Measurements from ENCODE around the gene TDO2.
A peak's percentile ranks its signal among the peaks of the same experiment; 100 is the strongest.
"Not testable (repeated sequence)": the region's sequence is repeated elsewhere in the genome, so short reads cannot be mapped to it uniquely, and the experiment has no call there.

The TDO2 gene

DNA sequence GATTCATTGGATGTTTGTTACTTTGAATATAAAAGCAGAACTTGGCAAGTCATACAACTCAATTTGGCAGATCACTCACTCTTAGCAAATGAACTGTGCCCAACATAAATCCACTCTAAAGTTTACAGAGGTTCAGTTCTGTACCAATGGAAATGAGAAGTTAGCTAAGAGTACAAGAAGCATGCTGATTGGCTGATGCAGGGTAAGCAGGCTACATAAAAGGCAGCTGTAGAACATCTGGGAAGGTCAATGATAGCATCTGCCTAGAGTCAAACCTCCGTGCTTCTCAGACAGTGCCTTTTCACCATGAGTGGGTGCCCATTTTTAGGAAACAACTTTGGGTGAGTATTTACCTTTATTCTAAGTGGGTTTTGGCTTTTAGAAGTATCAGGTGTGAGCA, at the start of gene TDO2:
TSS of gene TDO2 (plus strand) at position 244 of the 400 bp plus-strand sequence. CDS start at position 307, 63 bp downstream.
- no peak for DNase-seq

DNA sequence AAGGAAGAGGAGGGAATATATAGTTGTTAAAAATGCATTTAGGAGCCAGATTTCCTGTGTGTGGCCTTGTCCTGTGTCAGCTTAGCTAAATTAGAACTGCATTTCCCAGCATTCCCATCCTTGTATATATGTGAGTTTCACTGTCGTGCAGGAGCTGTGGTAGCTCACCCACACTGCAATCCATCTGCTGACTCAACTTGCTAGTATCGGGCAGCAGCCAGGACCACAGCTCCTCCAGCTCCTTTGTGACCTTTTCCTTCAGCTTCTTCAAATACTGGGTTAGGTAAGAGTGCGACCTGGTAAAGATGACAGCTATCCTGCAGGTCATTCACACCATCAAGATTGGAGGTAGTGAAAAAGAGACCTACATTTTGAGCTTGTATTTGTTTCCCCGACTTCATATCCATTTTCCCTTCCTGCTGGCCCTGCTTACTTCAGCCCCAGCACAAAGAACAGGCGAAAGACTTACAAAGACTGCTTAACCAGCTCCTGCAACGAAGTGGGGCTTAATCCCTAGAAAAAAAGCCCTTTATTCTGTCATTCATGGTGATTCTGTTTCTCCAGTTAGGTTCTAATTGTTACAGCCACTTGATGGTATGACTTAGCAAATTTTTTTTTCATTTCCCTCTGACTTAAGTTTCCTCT, 48.8 kb upstream of the TDO2 start:
- in situ Hi-C loops (cut with MboI; ENCODE audit: low pct_unique_long_range_greater_than_20kb, low sequenced_read_pairs), result no loop called here
- DNase-seq, result no peak

More for the DNA sequence above, at the start of gene TDO2:
- in situ Hi-C loops (cut with MboI; ENCODE audit: low pct_unique_long_range_greater_than_20kb, low sequenced_read_pairs), result no loop called here

DNA sequence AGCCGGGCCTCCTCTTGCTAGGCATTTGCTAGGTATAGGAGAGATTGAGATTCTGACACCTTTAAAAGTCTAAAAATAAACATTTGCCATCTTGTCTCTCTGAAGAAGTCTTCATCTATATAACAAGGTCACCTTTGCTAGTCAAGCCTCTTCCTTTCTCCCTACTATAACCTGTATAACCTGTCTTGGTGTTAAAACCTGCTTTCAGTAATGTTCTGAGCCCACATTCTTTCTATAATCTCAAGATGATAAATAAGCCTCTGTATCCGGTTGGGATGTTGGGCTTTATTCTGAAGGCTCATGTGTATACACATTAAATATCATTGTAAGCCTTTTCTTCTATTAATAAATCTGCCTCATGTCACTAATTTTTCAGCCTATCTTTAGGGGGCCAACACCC, 47.6 kb upstream of the TDO2 start:
- DNase-seq, result no peak
- in situ Hi-C loops (cut with MboI; ENCODE audit: low pct_unique_long_range_greater_than_20kb, low sequenced_read_pairs), result no loop called here

DNA sequence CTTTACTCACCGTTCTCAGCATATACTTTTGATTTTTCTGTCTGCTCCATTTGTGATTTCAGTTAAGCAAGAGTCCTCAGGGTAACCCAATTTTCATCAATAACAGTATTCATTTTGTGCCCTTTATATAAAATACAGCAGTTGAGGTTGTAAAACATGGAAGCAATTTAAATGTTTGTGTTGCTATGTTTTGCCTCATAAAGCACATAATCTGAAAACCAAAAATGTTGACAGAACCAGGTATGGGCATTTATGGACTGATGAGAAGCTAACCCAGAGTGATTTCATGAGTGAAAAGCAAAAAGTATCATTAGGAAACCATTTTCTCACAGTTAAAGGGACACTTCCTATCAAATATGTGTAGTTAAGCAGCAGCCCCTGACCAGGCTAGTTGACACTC, 37.3 kb upstream of the TDO2 start, which contains the start of gene ASIC5:
TSS of gene ASIC5 (minus strand) at position 101 of the 400 bp plus-strand sequence. CDS start at position 50, 51 bp downstream.
- in situ Hi-C loops (cut with MboI; ENCODE audit: low pct_unique_long_range_greater_than_20kb, low sequenced_read_pairs), result no loop called here
- no peak for DNase-seq

DNA sequence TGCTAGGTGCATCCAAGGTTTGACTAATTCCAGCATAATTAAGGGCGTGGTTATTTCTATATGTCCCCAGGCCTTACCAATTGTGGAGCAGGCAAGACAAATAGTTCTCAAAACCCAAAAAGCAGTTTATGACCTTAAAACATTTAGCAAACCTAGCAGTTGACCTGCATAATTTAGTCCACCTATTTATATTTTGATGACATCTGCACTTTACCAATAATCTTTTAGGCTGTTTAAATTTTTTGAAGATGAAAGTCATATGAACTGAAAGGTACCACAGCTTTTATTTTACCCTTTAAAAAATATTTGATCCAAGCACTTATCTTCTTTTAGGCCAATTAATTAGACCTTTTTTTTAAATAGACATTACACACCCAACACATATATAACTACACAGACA, 27.6 kb upstream of the TDO2 start:
- DNase-seq, result no peak
- in situ Hi-C loops (cut with MboI; ENCODE audit: low pct_unique_long_range_greater_than_20kb, low sequenced_read_pairs), result no loop called here

DNA sequence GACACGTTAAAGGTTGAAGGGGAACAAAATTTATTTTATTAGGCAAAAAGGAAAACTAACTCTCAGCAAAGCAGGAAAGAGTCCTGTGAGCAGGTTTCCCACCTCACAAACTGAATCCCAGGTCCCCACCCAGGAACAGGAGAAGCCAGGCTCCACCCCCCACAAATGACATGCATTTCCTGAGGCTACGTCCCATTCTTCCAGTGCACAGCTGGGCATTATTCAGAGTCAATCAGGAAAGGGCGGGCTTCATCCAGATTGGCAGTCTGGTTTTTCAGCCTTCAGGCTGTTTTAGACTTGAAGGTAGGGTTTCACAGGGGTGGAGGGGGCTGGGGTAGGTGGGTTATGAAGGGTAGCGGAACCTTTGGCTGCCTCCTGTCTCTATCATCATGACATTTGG, 25.5 kb upstream of the TDO2 start:
- DNase-seq, result no peak
- in situ Hi-C loops (cut with MboI; ENCODE audit: low pct_unique_long_range_greater_than_20kb, low sequenced_read_pairs), result no loop called here

DNA sequence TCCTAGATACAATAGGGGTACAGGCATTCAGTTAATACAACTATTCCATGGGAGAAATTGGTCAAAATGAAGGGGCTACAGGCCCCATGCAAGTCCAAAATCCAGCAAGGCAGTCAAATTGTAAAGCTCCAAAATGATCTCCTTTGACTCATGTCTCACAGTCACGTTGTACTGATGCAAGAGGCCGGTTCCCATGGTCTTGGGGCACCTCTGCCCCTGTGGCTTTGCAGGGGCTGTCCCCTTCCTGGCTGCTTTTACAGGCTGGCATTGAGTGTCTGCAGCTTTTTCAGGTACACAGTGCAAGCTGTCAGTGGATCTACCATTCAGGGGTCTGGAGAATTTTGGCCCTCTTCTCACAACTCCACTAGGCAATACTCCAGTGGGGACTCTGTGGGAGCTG, 24.9 kb upstream of the TDO2 start:
- DNase-seq, result no peak
- in situ Hi-C loops (cut with MboI; ENCODE audit: low pct_unique_long_range_greater_than_20kb, low sequenced_read_pairs), result no loop called here

DNA sequence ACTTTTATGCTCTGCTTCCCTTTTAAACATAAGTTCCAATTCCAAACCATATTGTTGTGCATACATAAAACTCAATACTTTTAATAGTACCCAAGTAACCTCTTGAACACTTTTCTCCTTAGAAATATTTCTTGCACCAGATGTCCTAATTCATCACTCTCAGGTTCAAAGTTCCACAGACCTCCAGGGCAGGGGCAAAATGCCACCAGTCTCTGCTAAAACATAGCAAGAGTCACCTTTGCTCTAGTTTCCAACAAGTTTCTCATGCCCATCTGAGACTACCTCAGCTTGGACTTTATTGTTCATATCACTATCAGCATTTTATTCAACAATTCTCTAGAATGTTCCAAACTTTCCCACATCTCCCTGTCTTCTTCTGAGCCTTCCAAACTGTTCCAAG, 23.7 kb upstream of the TDO2 start:
- DNase-seq, result no peak
- in situ Hi-C loops (cut with MboI; ENCODE audit: low pct_unique_long_range_greater_than_20kb, low sequenced_read_pairs), result no loop called here

DNA sequence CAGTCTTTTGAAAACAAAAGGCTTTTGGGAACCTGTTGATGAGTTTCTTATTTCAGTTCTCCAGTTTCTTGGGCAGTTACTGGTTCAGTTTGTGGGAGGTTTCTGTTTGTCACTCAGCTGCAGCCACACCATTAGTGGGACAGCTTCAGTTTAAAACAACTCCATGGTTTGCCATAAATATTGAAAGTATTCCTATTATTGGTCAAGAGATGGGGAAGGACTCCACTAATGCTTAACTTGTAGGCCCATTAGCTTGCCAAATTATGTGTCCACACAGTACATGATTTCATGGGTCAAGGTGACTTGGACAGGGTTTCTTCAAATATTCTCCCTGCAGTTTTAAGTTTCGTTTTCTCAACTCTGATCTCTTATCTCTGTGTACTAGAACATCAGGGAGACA, 21.9 kb upstream of the TDO2 start:
- in situ Hi-C loops (cut with MboI; ENCODE audit: low pct_unique_long_range_greater_than_20kb, low sequenced_read_pairs), result no loop called here
- no peak for DNase-seq

DNA sequence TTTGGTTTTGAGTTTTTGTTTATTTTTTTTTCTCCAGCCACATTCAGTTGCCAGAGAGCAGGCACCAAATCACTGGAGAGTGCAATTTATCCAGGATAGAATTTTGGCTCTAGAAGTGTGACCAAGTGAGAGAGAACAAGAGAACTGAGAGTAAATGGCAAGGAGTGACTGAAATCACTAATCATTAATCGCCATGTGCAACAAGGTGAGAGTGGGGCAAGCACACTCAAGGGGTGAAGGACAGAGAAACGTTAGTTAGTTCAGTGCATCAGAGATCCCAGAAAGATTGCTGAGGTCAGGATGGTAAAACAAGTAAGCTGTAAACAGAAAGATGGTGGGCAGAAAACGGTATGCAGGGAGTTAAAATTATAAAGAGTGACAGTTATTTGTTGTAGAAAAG, 19.6 kb upstream of the TDO2 start:
- in situ Hi-C loops (cut with MboI; ENCODE audit: low pct_unique_long_range_greater_than_20kb, low sequenced_read_pairs), result no loop called here
- DNase-seq, result no peak

DNA sequence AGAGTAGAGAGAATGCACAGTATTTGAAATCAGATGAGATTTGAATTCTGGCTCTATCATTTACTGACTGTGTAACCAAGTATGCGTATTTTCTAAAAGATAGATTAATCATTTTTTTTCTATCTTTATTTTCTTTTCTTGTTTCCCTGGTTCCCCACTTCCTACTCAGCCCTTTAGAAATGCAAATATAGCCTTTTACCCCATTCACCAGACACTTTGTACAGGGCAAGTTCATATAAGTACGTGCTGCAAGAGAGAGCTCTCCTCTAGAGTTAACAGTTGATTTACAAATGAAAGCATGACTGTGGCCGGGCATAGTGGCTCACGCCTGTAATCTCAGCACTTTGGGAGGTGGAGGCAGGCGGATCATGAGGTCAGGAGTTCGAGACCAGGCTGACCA, 17.8 kb upstream of the TDO2 start:
- DNase-seq, result no peak
- in situ Hi-C loops (cut with MboI; ENCODE audit: low pct_unique_long_range_greater_than_20kb, low sequenced_read_pairs), result no loop called here

DNA sequence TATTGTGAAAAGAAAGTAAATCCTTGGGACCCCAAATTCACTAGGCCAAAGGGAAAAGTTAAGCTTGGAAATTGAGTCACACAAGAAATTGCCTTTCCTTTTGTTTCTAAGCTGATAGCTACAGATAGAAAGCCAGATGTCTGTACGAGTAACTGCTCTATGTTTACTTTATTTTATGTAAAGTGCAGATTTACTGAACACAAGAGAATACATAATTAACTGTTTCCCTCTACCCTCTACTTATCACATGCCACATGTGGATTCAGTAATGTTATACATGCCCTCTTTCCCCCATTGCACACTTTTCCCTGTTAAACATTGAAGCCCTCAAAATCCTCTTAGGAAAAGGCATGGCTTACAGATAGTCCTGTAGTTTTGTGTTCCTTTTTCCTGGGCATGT, 16.5 kb upstream of the TDO2 start:
- DNase-seq, result no peak
- in situ Hi-C loops (cut with MboI; ENCODE audit: low pct_unique_long_range_greater_than_20kb, low sequenced_read_pairs), result no loop called here

DNA sequence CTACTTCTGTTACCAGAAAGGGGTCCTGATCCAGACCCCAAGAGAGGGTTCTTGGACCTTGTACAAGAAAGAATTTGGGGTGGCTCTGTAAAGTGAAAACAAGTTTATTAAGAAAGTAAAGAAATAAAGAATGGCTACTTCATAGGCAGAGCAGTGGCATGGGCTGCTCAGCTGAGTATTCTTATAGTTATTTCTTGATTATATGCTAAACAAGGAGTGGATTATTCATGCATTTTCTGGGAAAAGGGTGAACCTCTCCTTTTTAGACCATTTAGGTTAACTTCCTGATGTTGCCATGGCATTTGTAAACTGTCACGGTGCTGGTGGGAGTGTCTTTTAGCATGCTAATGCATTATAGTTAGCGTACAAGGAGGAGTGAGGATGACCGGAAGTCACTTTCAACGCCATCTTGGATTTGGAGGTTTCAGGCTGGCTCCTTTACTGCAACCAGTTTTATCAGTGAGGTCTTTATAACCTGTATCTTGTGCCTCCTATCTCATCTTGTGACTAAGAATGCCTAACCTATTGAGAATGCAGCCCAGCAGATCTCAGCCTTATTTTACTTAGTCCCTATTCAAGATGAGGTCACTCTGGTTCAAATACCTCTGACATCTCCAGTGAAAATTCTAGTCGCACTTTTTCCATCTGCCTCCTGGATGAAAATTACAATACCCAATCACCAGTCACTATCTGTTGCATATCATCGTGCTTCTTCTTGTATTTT, 15.5 kb upstream of the TDO2 start:
- no peak for DNase-seq
- in situ Hi-C loops (cut with MboI; ENCODE audit: low pct_unique_long_range_greater_than_20kb, low sequenced_read_pairs), result no loop called here

DNA sequence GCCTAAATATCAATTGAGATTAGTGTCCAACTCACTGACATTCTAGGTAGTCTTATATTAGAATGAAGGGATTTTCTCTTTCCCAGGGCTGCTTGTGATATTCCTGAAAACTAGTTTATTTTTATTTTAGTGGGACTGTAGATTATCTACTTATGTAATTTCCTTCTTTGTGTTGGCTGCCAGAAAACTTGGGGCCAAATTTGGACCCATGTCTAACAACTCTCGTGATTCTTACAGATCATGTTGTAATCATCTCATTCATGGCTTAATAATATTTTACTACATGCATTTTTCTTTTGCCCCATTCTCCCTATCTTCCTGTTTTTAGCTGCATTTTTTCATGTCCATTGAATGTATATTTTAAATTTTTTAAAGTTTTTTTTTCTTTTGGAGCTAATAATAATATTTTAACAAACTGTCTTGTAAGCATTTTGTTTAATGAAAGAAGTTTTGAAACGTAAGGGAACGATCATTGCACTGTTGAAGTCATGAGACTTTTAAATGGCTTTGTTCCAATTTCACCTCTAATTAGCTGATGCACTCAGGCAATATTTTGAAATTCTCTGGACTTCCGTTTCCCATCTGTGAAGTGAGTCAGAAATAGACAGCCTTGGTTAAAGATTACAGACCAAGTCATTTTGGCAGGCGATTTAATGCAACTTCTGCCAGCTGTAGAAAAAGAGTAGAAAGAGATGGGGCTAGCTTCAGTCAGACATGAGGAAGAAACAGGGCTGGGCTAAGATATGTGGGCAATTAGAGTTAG, 14.3 kb upstream of the TDO2 start:
- in situ Hi-C loops (cut with MboI; ENCODE audit: low pct_unique_long_range_greater_than_20kb, low sequenced_read_pairs), result no loop called here

DNA sequence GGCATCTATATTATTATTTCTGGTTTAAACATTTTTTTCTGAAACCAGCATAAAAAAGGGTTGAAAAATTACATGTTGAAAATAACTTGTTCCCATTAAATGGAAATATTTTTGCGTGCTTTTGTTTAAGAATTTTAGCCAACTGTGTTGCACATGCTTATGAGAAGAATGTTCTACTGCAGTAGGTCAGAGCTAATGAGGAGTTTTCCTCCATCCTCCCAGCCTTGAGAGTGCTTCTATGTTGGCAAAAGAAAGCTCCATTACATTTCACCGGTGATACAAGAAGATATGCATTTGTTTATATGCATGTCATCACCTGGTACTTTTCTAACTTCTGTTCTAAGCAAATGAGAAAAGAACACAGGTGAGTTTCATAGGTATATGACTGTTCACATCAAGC, 13.6 kb upstream of the TDO2 start:
- in situ Hi-C loops (cut with MboI; ENCODE audit: low pct_unique_long_range_greater_than_20kb, low sequenced_read_pairs), result no loop called here
- no peak for DNase-seq

More for the DNA sequence above, 14.3 kb upstream of the TDO2 start:
- DNase-seq, result peak; percentile 80

DNA sequence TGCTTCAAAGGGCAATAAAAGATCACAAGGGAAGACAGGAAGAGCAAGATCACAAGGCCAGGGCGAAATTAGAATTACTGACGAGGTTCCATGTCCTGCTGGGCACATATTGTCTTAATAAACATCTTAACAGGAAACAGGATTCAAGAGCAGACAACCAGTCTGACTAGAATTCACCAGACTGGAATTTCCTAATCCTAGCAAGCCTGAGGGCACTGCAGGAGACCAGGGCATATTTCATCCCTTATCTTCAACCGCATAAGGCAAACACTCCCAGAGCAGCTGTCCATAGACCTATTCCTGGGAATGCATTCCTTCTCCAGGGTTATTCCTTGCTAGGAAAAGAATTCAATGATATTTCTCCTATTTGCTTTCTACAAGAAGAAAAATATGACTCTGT, 12.4 kb upstream of the TDO2 start:
- in situ Hi-C loops (cut with MboI; ENCODE audit: low pct_unique_long_range_greater_than_20kb, low sequenced_read_pairs), result no loop called here
- DNase-seq, result no peak

DNA sequence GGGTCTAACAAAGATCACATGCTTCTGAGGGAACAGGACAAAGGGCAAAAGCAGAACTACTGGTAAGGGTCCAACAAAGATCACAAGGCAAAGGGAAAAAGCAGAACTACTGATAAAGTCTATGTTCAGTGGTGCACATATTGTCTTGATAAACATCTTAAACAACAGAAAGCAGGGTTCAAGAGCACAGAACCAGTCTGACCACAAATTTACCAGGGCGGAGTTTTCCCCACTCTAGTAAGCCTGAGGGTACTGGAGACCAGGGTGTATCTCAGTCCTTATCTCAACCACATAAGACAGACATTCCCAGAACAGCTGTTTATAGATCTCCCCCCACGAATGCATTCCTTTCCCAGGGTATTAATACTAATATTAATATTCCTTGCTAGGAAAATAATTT, 5.1 kb upstream of the TDO2 start:
- DNase-seq, result peak; percentile 65
- in situ Hi-C loops (cut with MboI; ENCODE audit: low pct_unique_long_range_greater_than_20kb, low sequenced_read_pairs), result not testable (repeated sequence)

DNA sequence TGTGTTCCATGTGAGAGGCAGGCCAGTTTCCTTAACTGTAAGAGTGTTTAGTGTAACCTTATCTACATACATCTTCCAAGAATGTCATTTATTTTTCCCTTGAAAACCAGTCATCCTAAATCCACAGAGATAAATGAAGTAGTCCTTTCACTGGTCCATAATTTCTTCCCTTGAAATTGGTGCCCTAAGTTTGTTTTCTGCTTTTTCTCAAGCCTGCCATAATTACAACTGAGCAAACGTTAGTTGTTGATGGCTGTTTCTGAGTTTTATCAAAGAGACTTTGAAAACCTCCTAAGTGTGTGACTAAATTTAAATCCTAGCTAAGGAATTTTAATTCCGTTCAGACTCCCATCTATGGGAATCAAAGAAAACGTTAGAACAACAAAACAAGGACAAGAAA, 3.6 kb upstream of the TDO2 start:
- in situ Hi-C loops (cut with MboI; ENCODE audit: low pct_unique_long_range_greater_than_20kb, low sequenced_read_pairs), result no loop called here
- DNase-seq, result no peak

DNA sequence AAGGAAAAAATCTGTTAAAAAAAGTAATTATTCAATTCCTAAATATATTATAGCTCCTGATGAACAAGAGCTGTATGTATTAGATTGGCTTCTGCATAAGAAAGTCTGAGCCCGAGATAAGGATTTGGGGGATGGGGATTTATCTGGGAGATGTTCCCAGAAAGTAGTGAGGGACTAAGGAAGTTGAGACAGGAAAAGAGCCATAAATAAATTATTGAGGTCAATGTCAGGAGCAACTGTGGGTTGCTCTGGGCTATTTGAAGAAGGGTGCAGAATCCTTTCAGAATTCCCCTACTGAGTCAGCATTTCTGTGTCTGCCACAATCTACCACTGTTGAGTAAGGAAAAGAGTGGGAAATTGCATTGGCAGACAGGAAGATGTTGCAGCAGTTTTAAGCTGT, 3.1 kb upstream of the TDO2 start:
- in situ Hi-C loops (cut with MboI; ENCODE audit: low pct_unique_long_range_greater_than_20kb, low sequenced_read_pairs), result no loop called here
- no peak for DNase-seq

DNA sequence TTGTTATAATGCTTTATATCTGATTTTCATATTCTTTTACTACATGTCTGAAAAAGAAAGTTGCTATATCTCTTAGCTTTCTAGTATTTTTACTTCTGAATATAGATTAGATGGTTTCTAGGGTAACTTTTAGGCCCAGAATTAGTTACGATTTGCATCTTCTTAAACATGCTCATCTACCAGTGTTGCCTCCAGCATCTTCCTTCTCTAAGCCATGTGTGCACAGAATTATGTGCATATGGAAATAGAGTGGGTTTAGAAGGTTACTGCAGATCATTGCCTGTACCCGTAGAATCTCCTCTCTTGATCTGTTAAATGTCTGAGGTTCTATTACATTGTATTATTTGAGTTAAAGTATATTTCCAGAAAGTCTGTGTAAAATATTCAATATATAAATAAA, 2.5 kb upstream of the TDO2 start:
- DNase-seq, result no peak
- in situ Hi-C loops (cut with MboI; ENCODE audit: low pct_unique_long_range_greater_than_20kb, low sequenced_read_pairs), result no loop called here
